ENCODE measurements around the gene NT5C1A. TPM values are rescaled to one million over a fixed set of nuclear protein-coding genes. Genes with fewer than 3 reads are reported as not detected.

Gene NT5C1A
- total RNA-seq, 2 experiments from 2014 or later = not detected

- H3K9me3 Mint-ChIP-seq = no peaks in the 10 kb centered on the region
- no peak overlapping the region for H3K27ac Mint-ChIP-seq
- peaks cover 46% of the 10 kb centered on the region for H3K27me3 Mint-ChIP-seq
- peaks cover 23% of the 10 kb centered on the region for H3K4me1 Mint-ChIP-seq
- CTCF ChIA-PET = no interaction called here
- POLR2A ChIA-PET = no interaction called here
- H3K4me3 Mint-ChIP-seq = no peak overlapping the region
- DNase-seq = no peak
- H3K36me3 Mint-ChIP-seq (ENCODE audit: low read depth) = peaks cover 2% of the 10 kb centered on the region
Observed at GRCh38 chr1:39685071-39685470, 13.2 kb upstream of the NT5C1A start.

GRCh38 chr1:39684313-39684664, 12.4 kb upstream of the NT5C1A start:
- POLR2A ChIA-PET = no interaction called here
- H3K4me3 Mint-ChIP-seq = no peak overlapping the region
- DNase-seq = no peak

GRCh38 chr1:39683591-39684312, 11.8 kb upstream of the NT5C1A start:
- H3K27ac Mint-ChIP-seq = no peak overlapping the region
- H3K27me3 Mint-ChIP-seq = peaks cover 37% of the 10 kb centered on the region
- ChIA-PET POLR2A (no interaction called here), CTCF (interaction anchor here (1.0 kb wide), 1 partner anchor 26 kb away, joined by 5 read pairs; no protein-coding TSS in a partner anchor)
- peaks cover 2% of the 10 kb centered on the region for H3K36me3 Mint-ChIP-seq (ENCODE audit: low read depth)
- peaks cover 16% of the 10 kb centered on the region for H3K4me1 Mint-ChIP-seq
- no peak overlapping the region for H3K4me3 Mint-ChIP-seq
- no peaks in the 10 kb centered on the region for H3K9me3 Mint-ChIP-seq
- DNase-seq = peak; percentile 38

More at GRCh38 chr1:39684313-39684664, 12.4 kb upstream of the NT5C1A start:
- Mint-ChIP-seq H3K27ac (no peak overlapping the region), H3K27me3 (peaks cover 39% of the 10 kb centered on the region), H3K9me3 (no peaks in the 10 kb centered on the region), H3K36me3 (ENCODE audit: low read depth) (peaks cover 2% of the 10 kb centered on the region), H3K4me1 (peaks cover 17% of the 10 kb centered on the region)
- CTCF ChIA-PET = interaction anchor here (1.0 kb wide), 1 partner anchor 26 kb away, joined by 5 read pairs; no protein-coding TSS in a partner anchor

- Mint-ChIP-seq H3K36me3 (ENCODE audit: low read depth) (peaks cover 2% of the 10 kb centered on the region), H3K27ac (no peak overlapping the region), H3K4me3 (no peak overlapping the region), H3K9me3 (no peaks in the 10 kb centered on the region), H3K4me1 (peaks cover 16% of the 10 kb centered on the region), H3K27me3 (peaks cover 28% of the 10 kb centered on the region)
- CTCF ChIA-PET = interaction anchor here (1.0 kb wide), 1 partner anchor 117 kb away, joined by 3 read pairs; no protein-coding TSS in a partner anchor
- no peak for DNase-seq
- POLR2A ChIA-PET = no interaction called here
Observed at GRCh38 chr1:39681999-39682398, 10.1 kb upstream of the NT5C1A start.

- Mint-ChIP-seq H3K36me3 (ENCODE audit: low read depth) (peaks cover 2% of the 10 kb centered on the region), H3K27ac (no peak overlapping the region), H3K9me3 (no peaks in the 10 kb centered on the region), H3K27me3 (peaks cover 26% of the 10 kb centered on the region), H3K4me3 (no peak overlapping the region), H3K4me1 (peaks cover 16% of the 10 kb centered on the region)
- DNase-seq = no peak
- CTCF ChIA-PET = interaction anchor here (0.8 to 1.7 kb wide), 5 partner anchors 8 to 118 kb away, joined by 3 to 5 read pairs (median 4); partner anchors contain the start of gene HPCAL4
- POLR2A ChIA-PET = no interaction called here
Observed at GRCh38 chr1:39681294-39681693, 9.4 kb upstream of the NT5C1A start.

- ChIA-PET POLR2A (no interaction called here), CTCF (interaction anchor here (0.8 to 1.7 kb wide), 4 partner anchors 10 to 39 kb away, joined by 4 read pairs; partner anchors contain the start of gene HPCAL4)
- Mint-ChIP-seq H3K9me3 (no peaks in the 10 kb centered on the region), H3K4me3 (no peak overlapping the region), H3K27ac (no peak overlapping the region), H3K27me3 (peaks cover 24% of the 10 kb centered on the region), H3K36me3 (ENCODE audit: low read depth) (peaks cover 2% of the 10 kb centered on the region), H3K4me1 (peaks cover 16% of the 10 kb centered on the region)
- DNase-seq = no peak
Observed at GRCh38 chr1:39680751-39681150, 8.8 kb upstream of the NT5C1A start.

- CTCF ChIA-PET = interaction anchor here (0.7 to 1.7 kb wide), 4 partner anchors 9 to 40 kb away, joined by 3 to 4 read pairs (median 4); partner anchors contain the start of gene NT5C1A
- no peak overlapping the region for H3K27ac Mint-ChIP-seq
- peaks cover 2% of the 10 kb centered on the region for H3K36me3 Mint-ChIP-seq (ENCODE audit: low read depth)
- peaks cover 15% of the 10 kb centered on the region for H3K4me1 Mint-ChIP-seq
- H3K27me3 Mint-ChIP-seq = peaks cover 21% of the 10 kb centered on the region
- H3K4me3 Mint-ChIP-seq = no peak overlapping the region
- no peak for DNase-seq
- H3K9me3 Mint-ChIP-seq = no peaks in the 10 kb centered on the region
- POLR2A ChIA-PET = no interaction called here
Observed at GRCh38 chr1:39679821-39680220, 7.9 kb upstream of the NT5C1A start.

- CTCF ChIA-PET = interaction anchor here (1.8 kb wide), 1 partner anchor 11 kb away, joined by 4 read pairs; no protein-coding TSS in a partner anchor
- no peak for DNase-seq
- Mint-ChIP-seq H3K36me3 (ENCODE audit: low read depth) (peaks cover 2% of the 10 kb centered on the region), H3K4me3 (no peak overlapping the region), H3K9me3 (no peaks in the 10 kb centered on the region), H3K27ac (no peak overlapping the region), H3K4me1 (peaks cover 10% of the 10 kb centered on the region), H3K27me3 (peaks cover 20% of the 10 kb centered on the region)
- POLR2A ChIA-PET = no interaction called here
Observed at GRCh38 chr1:39678889-39679288, 7.0 kb upstream of the NT5C1A start.

GRCh38 chr1:39677645-39678044, 5.7 kb upstream of the NT5C1A start:
- peaks cover 9% of the 10 kb centered on the region for H3K4me1 Mint-ChIP-seq
- no peaks in the 10 kb centered on the region for H3K9me3 Mint-ChIP-seq
- ChIA-PET POLR2A (no interaction called here), CTCF (interaction anchor here (1.8 kb wide), 1 partner anchor 12 kb away, joined by 4 read pairs; no protein-coding TSS in a partner anchor)
- DNase-seq = no peak
- peaks cover 28% of the 10 kb centered on the region for H3K27me3 Mint-ChIP-seq
- H3K36me3 Mint-ChIP-seq (ENCODE audit: low read depth) = no peaks in the 10 kb centered on the region
- no peak overlapping the region for H3K4me3 Mint-ChIP-seq
- H3K27ac Mint-ChIP-seq = no peak overlapping the region

GRCh38 chr1:39676948-39677548, 5.1 kb upstream of the NT5C1A start:
- Mint-ChIP-seq H3K9me3 (no peaks in the 10 kb centered on the region), H3K4me1 (peaks cover 12% of the 10 kb centered on the region), H3K27ac (no peak overlapping the region), H3K4me3 (no peak overlapping the region), H3K36me3 (ENCODE audit: low read depth) (no peaks in the 10 kb centered on the region), H3K27me3 (peaks cover 31% of the 10 kb centered on the region)
- POLR2A ChIA-PET = no interaction called here
- no peak for DNase-seq
- CTCF ChIA-PET = interaction anchor here (1.2 to 1.8 kb wide), 2 partner anchors 9 to 12 kb away, joined by 3 to 4 read pairs; no protein-coding TSS in a partner anchor

GRCh38 chr1:39675220-39675619, 3.3 kb upstream of the NT5C1A start:
- ChIA-PET CTCF (interaction anchor here (0.9 kb wide), 1 partner anchor 39 kb away, joined by 3 read pairs; no protein-coding TSS in a partner anchor), POLR2A (interaction anchor here (0.6 kb wide), 1 partner anchor 100 kb away, joined by 7 read pairs; no protein-coding TSS in a partner anchor)
- H3K4me3 Mint-ChIP-seq = no peak overlapping the region
- no peak for DNase-seq
- no peaks in the 10 kb centered on the region for H3K36me3 Mint-ChIP-seq (ENCODE audit: low read depth)
- peaks cover 35% of the 10 kb centered on the region for H3K27me3 Mint-ChIP-seq
- H3K27ac Mint-ChIP-seq = no peak overlapping the region
- no peaks in the 10 kb centered on the region for H3K9me3 Mint-ChIP-seq
- peaks cover 3% of the 10 kb centered on the region for H3K4me1 Mint-ChIP-seq

GRCh38 chr1:39673215-39673614, 1.3 kb upstream of the NT5C1A start:
- H3K27me3 Mint-ChIP-seq = peaks cover 41% of the 10 kb centered on the region
- ChIA-PET POLR2A (no interaction called here), CTCF (interaction anchor here (0.6 to 1.7 kb wide), 7 partner anchors 13 to 769 kb away, joined by 3 to 6 read pairs (median 4); partner anchors contain the start of gene HPCAL4)
- no peaks in the 10 kb centered on the region for H3K9me3 Mint-ChIP-seq
- peaks cover 3% of the 10 kb centered on the region for H3K4me1 Mint-ChIP-seq
- no peak overlapping the region for H3K27ac Mint-ChIP-seq
- no peak overlapping the region for H3K4me3 Mint-ChIP-seq
- no peak for DNase-seq
- no peaks in the 10 kb centered on the region for H3K36me3 Mint-ChIP-seq (ENCODE audit: low read depth)

- ChIA-PET POLR2A (no interaction called here), CTCF (interaction anchor here (0.6 to 1.7 kb wide), 7 partner anchors 10 to 768 kb away, joined by 3 to 6 read pairs (median 3); partner anchors contain the start of gene HPCAL4)
- Mint-ChIP-seq H3K4me3 (peak overlapping the region; percentile 8), H3K27ac (no peak overlapping the region), H3K4me1 (peaks cover 6% of the 10 kb centered on the region), H3K36me3 (ENCODE audit: low read depth) (no peaks in the 10 kb centered on the region), H3K9me3 (no peaks in the 10 kb centered on the region), H3K27me3 (peaks cover 41% of the 10 kb centered on the region)
- peak; percentile 37 for DNase-seq
Observed at GRCh38 chr1:39672551-39672947, 642 bp upstream of the NT5C1A start.
